Measurements from ENCODE around the gene SELENOO. TPM values are rescaled to one million over a fixed set of nuclear protein-coding genes. Genes with fewer than 3 reads are reported as not detected.

The SELENOO gene
- total RNA-seq, 1 experiment from 2014 or later: 27.0 TPM

DNA sequence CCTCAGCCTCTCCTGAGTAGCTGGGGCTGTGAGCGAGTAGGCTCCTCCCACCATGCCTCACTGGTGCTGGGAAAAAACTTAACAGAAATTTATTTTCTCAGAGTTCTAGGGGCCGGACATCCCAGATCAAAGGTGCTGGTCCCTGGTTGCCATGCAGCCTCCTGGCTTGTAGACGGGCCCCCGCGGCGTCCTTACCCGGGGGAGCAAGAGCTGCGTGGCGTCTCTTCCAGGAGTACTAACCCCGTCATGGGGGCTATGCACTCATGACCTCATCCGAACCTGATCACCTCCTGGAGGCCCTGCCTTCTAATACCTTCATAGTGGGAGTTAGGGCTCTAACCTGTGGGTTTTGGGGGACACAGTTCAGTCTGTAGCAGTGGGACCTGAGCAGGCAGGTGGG, 12.5 kb upstream of the SELENOO start (continued):
- TF ChIP-seq, protein P1, sequence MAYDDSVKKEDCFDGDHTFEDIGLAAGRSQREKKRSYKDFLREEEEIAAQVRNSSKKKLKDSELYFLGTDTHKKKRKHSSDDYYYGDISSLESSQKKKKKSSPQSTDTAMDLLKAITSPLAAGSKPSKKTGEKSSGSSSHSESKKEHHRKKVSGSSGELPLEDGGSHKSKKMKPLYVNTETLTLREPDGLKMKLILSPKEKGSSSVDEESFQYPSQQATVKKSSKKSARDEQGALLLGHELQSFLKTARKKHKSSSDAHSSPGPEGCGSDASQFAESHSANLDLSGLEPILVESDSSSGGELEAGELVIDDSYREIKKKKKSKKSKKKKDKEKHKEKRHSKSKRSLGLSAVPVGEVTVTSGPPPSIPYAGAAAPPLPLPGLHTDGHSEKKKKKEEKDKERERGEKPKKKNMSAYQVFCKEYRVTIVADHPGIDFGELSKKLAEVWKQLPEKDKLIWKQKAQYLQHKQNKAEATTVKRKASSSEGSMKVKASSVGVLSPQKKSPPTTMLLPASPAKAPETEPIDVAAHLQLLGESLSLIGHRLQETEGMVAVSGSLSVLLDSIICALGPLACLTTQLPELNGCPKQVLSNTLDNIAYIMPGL (CRISPR knock-in tag; IDR thresholded peaks at IDR 0.05): no peak
- TF ChIP-seq EMX1 (CRISPR knock-in tag; IDR thresholded peaks at IDR 0.05) (no peak), RELA (CRISPR knock-in tag; IDR thresholded peaks at IDR 0.05; ENCODE audit: borderline replicate concordance) (no peak), HMGA2 (CRISPR knock-in tag; IDR thresholded peaks at IDR 0.05) (no peak), PRRX2 (CRISPR knock-in tag; IDR thresholded peaks at IDR 0.05) (no peak), ZNF138 (CRISPR knock-in tag; conservative IDR thresholded peaks at IDR 0.05) (no peak), MYBL2 (CRISPR knock-in tag; IDR thresholded peaks at IDR 0.05) (no peak)
- TF ChIP-seq, protein P2, sequence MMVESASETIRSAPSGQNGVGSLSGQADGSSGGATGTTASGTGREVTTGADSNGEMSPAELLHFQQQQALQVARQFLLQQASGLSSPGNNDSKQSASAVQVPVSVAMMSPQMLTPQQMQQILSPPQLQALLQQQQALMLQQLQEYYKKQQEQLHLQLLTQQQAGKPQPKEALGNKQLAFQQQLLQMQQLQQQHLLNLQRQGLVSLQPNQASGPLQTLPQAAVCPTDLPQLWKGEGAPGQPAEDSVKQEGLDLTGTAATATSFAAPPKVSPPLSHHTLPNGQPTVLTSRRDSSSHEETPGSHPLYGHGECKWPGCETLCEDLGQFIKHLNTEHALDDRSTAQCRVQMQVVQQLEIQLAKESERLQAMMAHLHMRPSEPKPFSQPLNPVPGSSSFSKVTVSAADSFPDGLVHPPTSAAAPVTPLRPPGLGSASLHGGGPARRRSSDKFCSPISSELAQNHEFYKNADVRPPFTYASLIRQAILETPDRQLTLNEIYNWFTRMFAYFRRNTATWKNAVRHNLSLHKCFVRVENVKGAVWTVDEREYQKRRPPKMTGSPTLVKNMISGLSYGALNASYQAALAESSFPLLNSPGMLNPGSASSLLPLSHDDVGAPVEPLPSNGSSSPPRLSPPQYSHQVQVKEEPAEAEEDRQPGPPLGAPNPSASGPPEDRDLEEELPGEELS (CRISPR knock-in tag; IDR thresholded peaks at IDR 0.05): no peak
- TF ChIP-seq, protein P3, sequence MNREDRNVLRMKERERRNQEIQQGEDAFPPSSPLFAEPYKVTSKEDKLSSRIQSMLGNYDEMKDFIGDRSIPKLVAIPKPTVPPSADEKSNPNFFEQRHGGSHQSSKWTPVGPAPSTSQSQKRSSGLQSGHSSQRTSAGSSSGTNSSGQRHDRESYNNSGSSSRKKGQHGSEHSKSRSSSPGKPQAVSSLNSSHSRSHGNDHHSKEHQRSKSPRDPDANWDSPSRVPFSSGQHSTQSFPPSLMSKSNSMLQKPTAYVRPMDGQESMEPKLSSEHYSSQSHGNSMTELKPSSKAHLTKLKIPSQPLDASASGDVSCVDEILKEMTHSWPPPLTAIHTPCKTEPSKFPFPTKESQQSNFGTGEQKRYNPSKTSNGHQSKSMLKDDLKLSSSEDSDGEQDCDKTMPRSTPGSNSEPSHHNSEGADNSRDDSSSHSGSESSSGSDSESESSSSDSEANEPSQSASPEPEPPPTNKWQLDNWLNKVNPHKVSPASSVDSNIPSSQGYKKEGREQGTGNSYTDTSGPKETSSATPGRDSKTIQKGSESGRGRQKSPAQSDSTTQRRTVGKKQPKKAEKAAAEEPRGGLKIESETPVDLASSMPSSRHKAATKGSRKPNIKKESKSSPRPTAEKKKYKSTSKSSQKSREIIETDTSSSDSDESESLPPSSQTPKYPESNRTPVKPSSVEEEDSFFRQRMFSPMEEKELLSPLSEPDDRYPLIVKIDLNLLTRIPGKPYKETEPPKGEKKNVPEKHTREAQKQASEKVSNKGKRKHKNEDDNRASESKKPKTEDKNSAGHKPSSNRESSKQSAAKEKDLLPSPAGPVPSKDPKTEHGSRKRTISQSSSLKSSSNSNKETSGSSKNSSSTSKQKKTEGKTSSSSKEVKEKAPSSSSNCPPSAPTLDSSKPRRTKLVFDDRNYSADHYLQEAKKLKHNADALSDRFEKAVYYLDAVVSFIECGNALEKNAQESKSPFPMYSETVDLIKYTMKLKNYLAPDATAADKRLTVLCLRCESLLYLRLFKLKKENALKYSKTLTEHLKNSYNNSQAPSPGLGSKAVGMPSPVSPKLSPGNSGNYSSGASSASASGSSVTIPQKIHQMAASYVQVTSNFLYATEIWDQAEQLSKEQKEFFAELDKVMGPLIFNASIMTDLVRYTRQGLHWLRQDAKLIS (CRISPR knock-in tag; IDR thresholded peaks at IDR 0.05; ENCODE audit: borderline replicate concordance): no peak
- TF ChIP-seq, protein P4, sequence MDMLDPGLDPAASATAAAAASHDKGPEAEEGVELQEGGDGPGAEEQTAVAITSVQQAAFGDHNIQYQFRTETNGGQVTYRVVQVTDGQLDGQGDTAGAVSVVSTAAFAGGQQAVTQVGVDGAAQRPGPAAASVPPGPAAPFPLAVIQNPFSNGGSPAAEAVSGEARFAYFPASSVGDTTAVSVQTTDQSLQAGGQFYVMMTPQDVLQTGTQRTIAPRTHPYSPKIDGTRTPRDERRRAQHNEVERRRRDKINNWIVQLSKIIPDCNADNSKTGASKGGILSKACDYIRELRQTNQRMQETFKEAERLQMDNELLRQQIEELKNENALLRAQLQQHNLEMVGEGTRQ (CRISPR knock-in tag; IDR thresholded peaks at IDR 0.05): no peak

DNA sequence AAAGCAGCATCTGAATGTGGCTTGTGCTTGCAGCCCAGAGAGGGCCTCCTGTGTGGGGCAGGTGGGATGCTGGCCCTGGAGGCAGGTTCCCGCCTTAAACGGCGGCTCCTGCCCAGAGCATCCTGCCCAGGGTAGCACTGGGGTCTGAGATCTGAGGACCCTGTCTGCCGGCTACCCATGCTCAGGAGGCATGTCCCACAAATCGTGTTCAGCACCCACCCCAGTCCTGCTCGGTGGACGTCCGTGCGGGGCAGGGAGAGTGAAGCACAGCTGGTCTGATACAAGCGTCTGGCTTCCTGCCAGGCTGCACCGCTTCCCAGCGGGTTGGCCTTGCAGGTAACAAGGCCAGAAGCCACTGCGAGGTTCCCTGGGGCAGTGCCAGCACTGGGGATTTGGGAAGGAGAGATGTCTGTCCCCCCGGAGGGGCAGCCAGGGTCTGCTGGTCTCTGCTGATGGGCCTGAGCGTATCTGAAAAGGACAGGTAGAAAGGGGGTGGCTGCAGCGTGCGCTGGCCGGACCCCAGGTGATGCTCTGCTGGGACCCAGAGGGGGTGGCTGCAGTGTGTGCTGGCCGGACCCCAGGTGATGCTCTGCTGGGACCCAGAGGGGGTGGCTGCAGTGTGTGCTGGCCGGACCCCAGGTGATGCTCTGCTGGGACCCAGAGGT, 11.5 kb upstream of the SELENOO start:
- H3K27me3 Mint-ChIP-seq (ENCODE audit: low read depth): no peaks in the 10 kb centered on the region; the same call in 1 of the 2 replicates
- no peak for DNase-seq (ENCODE audit: low spot score)
- no peak overlapping the region for H3K27ac Mint-ChIP-seq
- TF ChIP-seq, protein P5, sequence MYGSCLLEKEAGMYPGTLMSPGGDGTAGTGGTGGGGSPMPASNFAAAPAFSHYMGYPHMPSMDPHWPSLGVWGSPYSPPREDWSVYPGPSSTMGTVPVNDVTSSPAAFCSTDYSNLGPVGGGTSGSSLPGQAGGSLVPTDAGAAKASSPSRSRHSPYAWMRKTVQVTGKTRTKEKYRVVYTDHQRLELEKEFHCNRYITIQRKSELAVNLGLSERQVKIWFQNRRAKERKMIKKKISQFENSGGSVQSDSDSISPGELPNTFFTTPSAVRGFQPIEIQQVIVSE (CRISPR knock-in tag; IDR thresholded peaks at IDR 0.05; ENCODE audit: borderline replicate concordance): no peak
- TF ChIP-seq ZNF423 (CRISPR knock-in tag; IDR thresholded peaks at IDR 0.05): no peak
- TF ChIP-seq ZNF396 (CRISPR knock-in tag; IDR thresholded peaks at IDR 0.05; ENCODE audit: borderline replicate concordance): no peak
- TF ChIP-seq HMGA2 (CRISPR knock-in tag; IDR thresholded peaks at IDR 0.05): no peak
- no peak for TF ChIP-seq TEAD4 (CRISPR knock-in tag; IDR thresholded peaks at IDR 0.05)
- TF ChIP-seq, protein P6, sequence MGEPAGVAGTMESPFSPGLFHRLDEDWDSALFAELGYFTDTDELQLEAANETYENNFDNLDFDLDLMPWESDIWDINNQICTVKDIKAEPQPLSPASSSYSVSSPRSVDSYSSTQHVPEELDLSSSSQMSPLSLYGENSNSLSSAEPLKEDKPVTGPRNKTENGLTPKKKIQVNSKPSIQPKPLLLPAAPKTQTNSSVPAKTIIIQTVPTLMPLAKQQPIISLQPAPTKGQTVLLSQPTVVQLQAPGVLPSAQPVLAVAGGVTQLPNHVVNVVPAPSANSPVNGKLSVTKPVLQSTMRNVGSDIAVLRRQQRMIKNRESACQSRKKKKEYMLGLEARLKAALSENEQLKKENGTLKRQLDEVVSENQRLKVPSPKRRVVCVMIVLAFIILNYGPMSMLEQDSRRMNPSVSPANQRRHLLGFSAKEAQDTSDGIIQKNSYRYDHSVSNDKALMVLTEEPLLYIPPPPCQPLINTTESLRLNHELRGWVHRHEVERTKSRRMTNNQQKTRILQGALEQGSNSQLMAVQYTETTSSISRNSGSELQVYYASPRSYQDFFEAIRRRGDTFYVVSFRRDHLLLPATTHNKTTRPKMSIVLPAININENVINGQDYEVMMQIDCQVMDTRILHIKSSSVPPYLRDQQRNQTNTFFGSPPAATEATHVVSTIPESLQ (CRISPR knock-in tag; IDR thresholded peaks at IDR 0.05): no peak
- TF ChIP-seq, protein P7, sequence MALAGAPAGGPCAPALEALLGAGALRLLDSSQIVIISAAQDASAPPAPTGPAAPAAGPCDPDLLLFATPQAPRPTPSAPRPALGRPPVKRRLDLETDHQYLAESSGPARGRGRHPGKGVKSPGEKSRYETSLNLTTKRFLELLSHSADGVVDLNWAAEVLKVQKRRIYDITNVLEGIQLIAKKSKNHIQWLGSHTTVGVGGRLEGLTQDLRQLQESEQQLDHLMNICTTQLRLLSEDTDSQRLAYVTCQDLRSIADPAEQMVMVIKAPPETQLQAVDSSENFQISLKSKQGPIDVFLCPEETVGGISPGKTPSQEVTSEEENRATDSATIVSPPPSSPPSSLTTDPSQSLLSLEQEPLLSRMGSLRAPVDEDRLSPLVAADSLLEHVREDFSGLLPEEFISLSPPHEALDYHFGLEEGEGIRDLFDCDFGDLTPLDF (CRISPR knock-in tag; IDR thresholded peaks at IDR 0.05): no peak
- POLR2A ChIA-PET: interaction anchor here (1.3 kb wide), 1 partner anchor 17 kb away, joined by 3 read pairs; no protein-coding TSS in a partner anchor
- no peak for ATAC-seq
- H3K36me3 Mint-ChIP-seq: no peaks in the 10 kb centered on the region; the same call in 1 of the 2 replicates
- no peaks in the 10 kb centered on the region for H3K9me3 Mint-ChIP-seq
- H3K4me3 Mint-ChIP-seq: no peak overlapping the region
- CTCF ChIA-PET: interaction anchor here (1.0 to 2.3 kb wide), 9 partner anchors 8 to 159 kb away, joined by 3 to 14 read pairs (median 4); partner anchors contain the start of gene PANX2
- peaks cover 16% of the 10 kb centered on the region for H3K4me1 Mint-ChIP-seq

Measured in WTC11 (cell line).